Activated naive CD4-positive, alpha-beta T cell treated with anti-CD3 and anti-CD28 coated beads for 36 hours (primary cell): ENCODE data around the gene AHNAK2. TPM values are rescaled to one million over a fixed set of nuclear protein-coding genes. Genes with fewer than 3 reads are reported as not detected.

ENCODE experiments used
- CTCF ChIA-PET: fragments of 350-600 bp; sonication (Branson Sonifier 250); formaldehyde crosslinking; loops from one replicate; lab custom pipeline; 2021; ENCODE audit warnings: antibody characterized with exemption; lab: Charles Lee
- DNase-seq: peaks from one replicate; pipeline ENCODE4 v3.0.0-alpha.2; 2020
- H3K27ac Mint-ChIP-seq: one replicate; pipeline ENCODE4 v1.8.0; 2021; ENCODE audit warnings: mild to moderate bottlenecking, mixed read lengths
- H3K27me3 Mint-ChIP-seq: one replicate; pipeline ENCODE4 v1.8.0; 2021; ENCODE audit warnings: low read depth, mixed read lengths
- H3K36me3 Mint-ChIP-seq: one replicate; pipeline ENCODE4 v1.8.0; 2021; ENCODE audit warnings: low read depth, mixed read lengths
- H3K4me1 Mint-ChIP-seq: one replicate; pipeline ENCODE4 v1.8.0; 2021; ENCODE audit warnings: low read depth, mixed read lengths
- H3K4me3 Mint-ChIP-seq: one replicate; pipeline ENCODE4 v1.8.0; 2021; ENCODE audit warnings: mild to moderate bottlenecking, moderate library complexity, mixed read lengths
- H3K9me3 Mint-ChIP-seq: one replicate; pipeline ENCODE4 v1.8.0; 2021; ENCODE audit warnings: mixed read lengths
- intact Hi-C: fragments of 100-400 bp; cut with micrococcal nuclease; formaldehyde crosslinking; loops from one replicate; pipeline ENCODE4 v1.15.1; 2023
- total RNA-seq, 2 experiments: library from RNA; stranded (reverse); gene quantifications; one replicate each; pipeline ENCODE4 v1.2.3, GENCODE V29; 2021

The AHNAK2 gene
- total RNA-seq, 2 experiments from 2014 or later = 0.10 TPM

GRCh38 chr14:104974665-104975390, 3.3 kb downstream of the AHNAK2 start:
- intact Hi-C loops = no loop called here
- Mint-ChIP-seq H3K4me3 (no peak overlapping the region), H3K36me3 (no peaks in the 10 kb centered on the region), H3K27me3 (peaks cover 17% of the 10 kb centered on the region), H3K9me3 (no peaks in the 10 kb centered on the region), H3K27ac (no peak overlapping the region), H3K4me1 (peaks cover 11% of the 10 kb centered on the region)
- no peak for DNase-seq
- CTCF ChIA-PET = interaction anchor here (0.7 to 6.7 kb wide), 17 partner anchors 9 to 152 kb away, joined by 3 to 129 read pairs (median 4); partner anchors contain the start of gene CDCA4

- Mint-ChIP-seq H3K4me1 (peaks cover 11% of the 10 kb centered on the region), H3K27me3 (peaks cover 18% of the 10 kb centered on the region), H3K27ac (no peak overlapping the region), H3K36me3 (no peaks in the 10 kb centered on the region), H3K4me3 (no peak overlapping the region), H3K9me3 (no peaks in the 10 kb centered on the region)
- CTCF ChIA-PET = interaction anchor here (0.9 to 6.7 kb wide), 8 partner anchors 18 to 113 kb away, joined by 3 to 129 read pairs (median 4); partner anchors contain the start of gene CDCA4
- intact Hi-C loops = no loop called here
- DNase-seq = no peak
These were observed 4.0 kb downstream of the AHNAK2 start for GRCh38 chr14:104974146-104974541.

GRCh38 chr14:104973385-104974145, 4.6 kb downstream of the AHNAK2 start:
- Mint-ChIP-seq H3K4me3 (no peak overlapping the region), H3K27ac (no peak overlapping the region), H3K4me1 (peaks cover 11% of the 10 kb centered on the region), H3K36me3 (no peaks in the 10 kb centered on the region), H3K27me3 (peaks cover 18% of the 10 kb centered on the region), H3K9me3 (no peaks in the 10 kb centered on the region)
- no peak for DNase-seq
- CTCF ChIA-PET = interaction anchor here (0.6 to 6.7 kb wide), 6 partner anchors 17 to 71 kb away, joined by 3 to 129 read pairs (median 4); partner anchors contain the start of gene CDCA4
- intact Hi-C loops = no loop called here

DNA sequence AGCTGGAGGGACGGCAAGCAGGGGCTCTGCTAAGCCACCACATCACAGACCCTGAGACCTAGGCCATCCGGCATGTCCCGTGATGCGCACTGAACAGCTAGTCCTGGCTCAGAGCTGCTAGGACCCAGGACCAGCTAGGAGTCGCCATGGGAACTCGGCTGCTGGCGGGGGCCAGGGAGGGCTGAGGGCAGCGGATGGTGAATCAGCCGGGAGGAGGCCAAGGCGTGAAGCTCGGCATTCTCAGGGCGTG, 5.1 kb downstream of the AHNAK2 start:
- Mint-ChIP-seq H3K4me1 (peaks cover 11% of the 10 kb centered on the region), H3K27me3 (peaks cover 23% of the 10 kb centered on the region), H3K9me3 (no peaks in the 10 kb centered on the region), H3K4me3 (no peak overlapping the region), H3K36me3 (no peaks in the 10 kb centered on the region), H3K27ac (no peak overlapping the region)
- intact Hi-C loops = no loop called here
- DNase-seq = no peak
- CTCF ChIA-PET = interaction anchor here (1.4 to 6.7 kb wide), 2 partner anchors 16 to 71 kb away, joined by 4 to 129 read pairs; no protein-coding TSS in a partner anchor

GRCh38 chr14:104972301-104973134, 5.7 kb downstream of the AHNAK2 start:
- Mint-ChIP-seq H3K27ac (no peak overlapping the region), H3K27me3 (peaks cover 23% of the 10 kb centered on the region), H3K9me3 (no peaks in the 10 kb centered on the region), H3K4me1 (peaks cover 7% of the 10 kb centered on the region), H3K4me3 (no peak overlapping the region), H3K36me3 (no peaks in the 10 kb centered on the region)
- CTCF ChIA-PET = interaction anchor here (1.4 to 6.7 kb wide), 2 partner anchors 16 to 72 kb away, joined by 4 to 129 read pairs; no protein-coding TSS in a partner anchor
- intact Hi-C loops = no loop called here
- DNase-seq = no peak

DNA sequence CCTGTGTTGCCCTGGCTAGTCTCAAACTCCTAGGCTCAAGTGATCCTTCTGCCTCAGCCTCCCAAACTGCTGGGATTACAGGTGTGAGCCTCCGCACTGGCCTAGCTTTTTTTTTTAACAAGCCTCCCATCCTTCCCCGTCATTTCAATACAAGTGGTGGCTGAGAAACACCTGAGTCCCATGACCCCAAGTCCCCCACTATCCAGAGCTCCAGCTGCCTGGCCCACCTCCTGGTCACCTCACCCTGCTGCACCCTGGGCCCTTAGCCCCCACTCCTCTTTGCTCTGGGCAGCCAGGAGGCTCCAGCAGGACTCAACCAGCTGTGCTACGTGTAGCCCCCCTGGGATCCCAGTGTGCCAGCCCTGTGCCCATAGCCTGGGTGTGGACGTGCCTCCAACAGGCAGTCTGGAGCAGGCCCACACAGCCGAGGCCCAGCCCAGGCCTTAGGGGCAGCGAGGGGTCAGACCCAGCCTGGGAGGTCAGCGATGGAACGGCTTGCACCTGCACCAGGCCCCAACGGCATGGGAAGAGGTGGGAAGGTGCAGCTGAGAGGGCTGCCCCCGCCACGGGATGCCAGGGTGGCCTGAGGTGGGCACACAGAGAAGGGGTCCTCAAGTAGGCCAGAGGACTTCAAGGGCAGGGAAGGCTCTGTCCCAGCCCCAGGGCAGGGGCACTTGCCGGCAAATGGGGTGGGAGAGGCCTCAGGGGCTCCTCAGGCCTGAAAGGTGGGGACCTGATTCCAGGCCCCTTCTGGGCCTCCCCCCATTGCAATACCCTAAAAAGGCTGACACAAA, 6.5 kb downstream of the AHNAK2 start:
- Mint-ChIP-seq H3K27me3 (peaks cover 19% of the 10 kb centered on the region), H3K36me3 (no peaks in the 10 kb centered on the region), H3K4me3 (no peak overlapping the region), H3K27ac (no peak overlapping the region), H3K9me3 (no peaks in the 10 kb centered on the region), H3K4me1 (peaks cover 5% of the 10 kb centered on the region)
- DNase-seq = no peak
- CTCF ChIA-PET = interaction anchor here (6.7 kb wide), 1 partner anchor 73 kb away, joined by 129 read pairs; no protein-coding TSS in a partner anchor
- intact Hi-C loops = no loop called here

GRCh38 chr14:104970231-104971068, 7.7 kb downstream of the AHNAK2 start:
- no peak for DNase-seq
- no peak overlapping the region for H3K27ac Mint-ChIP-seq
- no peak overlapping the region for H3K4me3 Mint-ChIP-seq
- CTCF ChIA-PET = interaction anchor here (0.5 to 6.7 kb wide), 3 partner anchors 74 to 158 kb away, joined by 3 to 129 read pairs (median 3); no protein-coding TSS in a partner anchor
- no peaks in the 10 kb centered on the region for H3K9me3 Mint-ChIP-seq
- intact Hi-C loops = no loop called here
- peaks cover 16% of the 10 kb centered on the region for H3K27me3 Mint-ChIP-seq
- H3K36me3 Mint-ChIP-seq = no peaks in the 10 kb centered on the region
- no peaks in the 10 kb centered on the region for H3K4me1 Mint-ChIP-seq

DNA sequence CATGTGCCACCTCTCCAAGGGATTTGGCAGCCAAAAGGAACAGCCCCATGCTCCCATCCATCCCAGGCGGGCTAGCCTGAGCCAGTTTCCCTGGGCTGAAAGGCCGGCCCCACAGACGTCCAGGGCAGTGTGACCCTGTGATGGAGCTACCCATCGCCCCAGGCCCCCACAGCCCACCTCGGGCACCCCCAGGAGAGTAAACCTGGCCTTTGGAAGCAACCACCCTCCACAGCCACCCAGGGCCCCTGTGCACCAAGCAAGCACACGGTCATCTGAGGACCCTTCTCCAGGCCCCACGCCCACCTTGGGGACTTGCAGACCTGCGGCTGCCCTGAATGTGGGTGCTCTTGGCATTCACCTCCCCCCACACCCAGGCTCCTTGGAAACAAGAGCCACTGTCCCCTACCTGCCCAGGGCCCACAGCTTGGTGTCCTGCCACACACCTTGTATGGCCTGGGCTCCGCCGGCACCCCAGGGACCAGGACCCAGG, 8.4 kb downstream of the AHNAK2 start:
- H3K36me3 Mint-ChIP-seq = no peaks in the 10 kb centered on the region
- intact Hi-C loops = no loop called here
- no peak overlapping the region for H3K27ac Mint-ChIP-seq
- H3K9me3 Mint-ChIP-seq = no peaks in the 10 kb centered on the region
- H3K4me3 Mint-ChIP-seq = no peak overlapping the region
- H3K27me3 Mint-ChIP-seq = peaks cover 16% of the 10 kb centered on the region
- H3K4me1 Mint-ChIP-seq = no peaks in the 10 kb centered on the region
- CTCF ChIA-PET = interaction anchor here (0.5 to 1.2 kb wide), 2 partner anchors 77 to 159 kb away, joined by 3 read pairs; no protein-coding TSS in a partner anchor
- no peak for DNase-seq

DNA sequence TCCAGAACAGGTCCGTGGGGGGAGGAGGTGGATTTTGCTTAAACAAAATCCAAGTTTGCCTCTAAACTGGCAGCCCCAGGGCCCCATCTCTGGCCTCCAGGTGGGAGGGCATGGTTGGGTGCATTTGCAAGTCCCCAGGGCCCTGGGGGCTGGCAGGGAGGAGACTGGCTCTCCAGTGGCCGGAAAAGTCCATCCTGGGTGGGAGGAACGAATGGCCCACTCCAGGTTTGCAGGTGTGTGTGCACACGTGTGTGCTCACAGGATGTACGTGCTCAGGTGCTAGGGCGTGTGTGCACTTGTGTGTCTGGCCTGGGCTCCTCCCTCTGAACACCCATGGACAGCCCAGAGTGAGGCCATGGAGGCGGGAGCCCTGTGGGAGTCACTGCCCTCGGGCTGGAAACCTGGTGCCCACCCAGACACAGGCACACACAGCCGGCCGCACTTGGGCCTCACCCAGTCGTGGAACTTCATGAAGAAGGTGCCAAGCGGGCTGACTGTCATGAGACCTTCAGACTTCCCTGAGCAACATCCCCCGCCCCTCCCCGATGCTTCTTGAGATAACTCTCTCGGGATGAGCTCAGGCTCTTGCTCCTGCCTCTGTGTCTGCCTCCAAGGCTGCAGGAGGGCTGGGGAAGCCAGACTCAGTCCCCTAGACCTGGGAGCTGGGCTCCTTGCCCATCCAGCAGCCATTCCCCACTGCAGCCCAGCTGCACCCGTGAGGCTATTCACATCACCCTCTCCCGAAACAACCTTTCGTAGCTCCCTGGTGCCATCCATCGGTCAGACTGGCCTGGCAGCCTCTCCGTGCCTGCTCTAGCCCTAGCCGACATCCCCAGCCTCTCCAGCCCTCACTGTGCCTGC, 9.4 kb downstream of the AHNAK2 start:
- no peak for DNase-seq
- CTCF ChIA-PET = interaction anchor here (1.2 kb wide), 1 partner anchor 78 kb away, joined by 3 read pairs; no protein-coding TSS in a partner anchor
- no peak overlapping the region for H3K27ac Mint-ChIP-seq
- intact Hi-C loops = no loop called here
- H3K27me3 Mint-ChIP-seq = peaks cover 16% of the 10 kb centered on the region
- H3K4me1 Mint-ChIP-seq = no peaks in the 10 kb centered on the region
- no peak overlapping the region for H3K4me3 Mint-ChIP-seq
- H3K9me3 Mint-ChIP-seq = no peaks in the 10 kb centered on the region
- no peaks in the 10 kb centered on the region for H3K36me3 Mint-ChIP-seq

DNA sequence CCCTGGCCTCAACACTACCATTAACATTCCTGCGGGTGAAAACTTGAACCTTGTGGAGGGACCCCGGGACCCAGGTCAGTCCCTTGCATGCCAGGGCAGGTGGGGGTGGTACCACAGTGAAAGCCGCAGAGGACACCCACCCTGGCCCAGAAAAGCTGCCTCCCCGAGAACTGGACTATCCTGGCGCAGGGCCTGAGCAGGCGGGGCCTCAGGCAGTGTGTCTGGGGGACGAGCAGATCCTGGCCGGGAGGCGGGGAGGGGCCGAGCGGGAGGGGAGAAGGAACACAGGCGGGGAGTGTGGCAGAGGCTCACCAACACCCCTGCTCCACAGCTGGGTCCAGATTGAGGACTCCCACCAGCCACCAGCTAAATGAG, 10.0 kb downstream of the AHNAK2 start:
- H3K27ac Mint-ChIP-seq = no peak overlapping the region
- H3K36me3 Mint-ChIP-seq = no peaks in the 10 kb centered on the region
- H3K4me1 Mint-ChIP-seq = no peaks in the 10 kb centered on the region
- intact Hi-C loops = no loop called here
- H3K27me3 Mint-ChIP-seq = peaks cover 16% of the 10 kb centered on the region
- H3K4me3 Mint-ChIP-seq = no peak overlapping the region
- CTCF ChIA-PET = interaction anchor here (1.4 kb wide), 1 partner anchor 77 kb away, joined by 3 read pairs; no protein-coding TSS in a partner anchor
- H3K9me3 Mint-ChIP-seq = no peaks in the 10 kb centered on the region
- DNase-seq = no peak
